PC-9 (cell line): ENCODE results near the gene UGT1A7.

Experiments used
- EZH2 ChIP-seq: fragments of 200-600 bp; sonication (generic); IDR thresholded peaks from 2 replicates; pipeline ENCODE4 v1.8.0; 2017; ENCODE audit warnings: antibody characterized with exemption, low read depth
- TF ChIP-seq, protein P1 (sequence below): fragments of 200-600 bp; sonication (generic); conservative IDR thresholded peaks from 2 replicates; pipeline ENCODE4 v1.6.1; 2017; ENCODE audit warnings: mixed run types, antibody characterized with exemption, mild to moderate bottlenecking, moderate library complexity

DNA sequence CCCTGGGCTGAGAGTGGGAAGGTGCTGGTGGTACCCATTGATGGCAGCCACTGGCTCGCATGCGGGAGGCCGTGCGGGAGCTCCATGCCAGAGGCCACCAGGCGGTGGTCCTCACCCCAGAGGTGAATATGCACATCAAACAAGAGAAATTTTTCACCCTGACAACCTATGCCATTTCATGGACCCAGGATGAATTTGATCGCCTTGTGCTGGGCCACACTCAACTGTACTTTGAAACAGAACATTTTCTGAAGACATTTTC, 65.5 kb downstream of the UGT1A7 start:
- TF ChIP-seq, protein P1, sequence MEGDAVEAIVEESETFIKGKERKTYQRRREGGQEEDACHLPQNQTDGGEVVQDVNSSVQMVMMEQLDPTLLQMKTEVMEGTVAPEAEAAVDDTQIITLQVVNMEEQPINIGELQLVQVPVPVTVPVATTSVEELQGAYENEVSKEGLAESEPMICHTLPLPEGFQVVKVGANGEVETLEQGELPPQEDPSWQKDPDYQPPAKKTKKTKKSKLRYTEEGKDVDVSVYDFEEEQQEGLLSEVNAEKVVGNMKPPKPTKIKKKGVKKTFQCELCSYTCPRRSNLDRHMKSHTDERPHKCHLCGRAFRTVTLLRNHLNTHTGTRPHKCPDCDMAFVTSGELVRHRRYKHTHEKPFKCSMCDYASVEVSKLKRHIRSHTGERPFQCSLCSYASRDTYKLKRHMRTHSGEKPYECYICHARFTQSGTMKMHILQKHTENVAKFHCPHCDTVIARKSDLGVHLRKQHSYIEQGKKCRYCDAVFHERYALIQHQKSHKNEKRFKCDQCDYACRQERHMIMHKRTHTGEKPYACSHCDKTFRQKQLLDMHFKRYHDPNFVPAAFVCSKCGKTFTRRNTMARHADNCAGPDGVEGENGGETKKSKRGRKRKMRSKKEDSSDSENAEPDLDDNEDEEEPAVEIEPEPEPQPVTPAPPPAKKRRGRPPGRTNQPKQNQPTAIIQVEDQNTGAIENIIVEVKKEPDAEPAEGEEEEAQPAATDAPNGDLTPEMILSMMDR = no peak
- TF ChIP-seq EZH2 = no peak
